Umbilical cord (tissue), 2 donors: Measurements from ENCODE around the gene JMY. TPM values are rescaled to one million over a fixed set of nuclear protein-coding genes. Genes with fewer than 3 reads are reported as not detected.

ENCODE experiments used
- DNase-seq: peaks from one replicate; pipeline ENCODE4 v3.0.0-alpha.2; 2015; ENCODE audit warnings: low spot score
- total RNA-seq: library from RNA; depleted of rRNA; stranded (reverse); fragments of >200 nt; gene quantifications from one replicate; pipeline ENCODE4 v1.2.3, GENCODE V29; 2014; ENCODE audit warnings: low replicate concordance; ENCODE audit not compliant: insufficient read depth

The JMY gene, protein sequence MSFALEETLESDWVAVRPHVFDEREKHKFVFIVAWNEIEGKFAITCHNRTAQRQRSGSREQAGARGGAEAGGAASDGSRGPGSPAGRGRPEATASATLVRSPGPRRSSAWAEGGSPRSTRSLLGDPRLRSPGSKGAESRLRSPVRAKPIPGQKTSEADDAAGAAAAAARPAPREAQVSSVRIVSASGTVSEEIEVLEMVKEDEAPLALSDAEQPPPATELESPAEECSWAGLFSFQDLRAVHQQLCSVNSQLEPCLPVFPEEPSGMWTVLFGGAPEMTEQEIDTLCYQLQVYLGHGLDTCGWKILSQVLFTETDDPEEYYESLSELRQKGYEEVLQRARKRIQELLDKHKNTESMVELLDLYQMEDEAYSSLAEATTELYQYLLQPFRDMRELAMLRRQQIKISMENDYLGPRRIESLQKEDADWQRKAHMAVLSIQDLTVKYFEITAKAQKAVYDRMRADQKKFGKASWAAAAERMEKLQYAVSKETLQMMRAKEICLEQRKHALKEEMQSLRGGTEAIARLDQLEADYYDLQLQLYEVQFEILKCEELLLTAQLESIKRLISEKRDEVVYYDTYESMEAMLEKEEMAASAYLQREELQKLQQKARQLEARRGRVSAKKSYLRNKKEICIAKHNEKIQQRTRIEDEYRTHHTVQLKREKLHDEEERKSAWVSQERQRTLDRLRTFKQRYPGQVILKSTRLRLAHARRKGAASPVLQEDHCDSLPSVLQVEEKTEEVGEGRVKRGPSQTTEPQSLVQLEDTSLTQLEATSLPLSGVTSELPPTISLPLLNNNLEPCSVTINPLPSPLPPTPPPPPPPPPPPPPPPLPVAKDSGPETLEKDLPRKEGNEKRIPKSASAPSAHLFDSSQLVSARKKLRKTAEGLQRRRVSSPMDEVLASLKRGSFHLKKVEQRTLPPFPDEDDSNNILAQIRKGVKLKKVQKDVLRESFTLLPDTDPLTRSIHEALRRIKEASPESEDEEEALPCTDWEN
- 19.7 TPM for total RNA-seq

DNA sequence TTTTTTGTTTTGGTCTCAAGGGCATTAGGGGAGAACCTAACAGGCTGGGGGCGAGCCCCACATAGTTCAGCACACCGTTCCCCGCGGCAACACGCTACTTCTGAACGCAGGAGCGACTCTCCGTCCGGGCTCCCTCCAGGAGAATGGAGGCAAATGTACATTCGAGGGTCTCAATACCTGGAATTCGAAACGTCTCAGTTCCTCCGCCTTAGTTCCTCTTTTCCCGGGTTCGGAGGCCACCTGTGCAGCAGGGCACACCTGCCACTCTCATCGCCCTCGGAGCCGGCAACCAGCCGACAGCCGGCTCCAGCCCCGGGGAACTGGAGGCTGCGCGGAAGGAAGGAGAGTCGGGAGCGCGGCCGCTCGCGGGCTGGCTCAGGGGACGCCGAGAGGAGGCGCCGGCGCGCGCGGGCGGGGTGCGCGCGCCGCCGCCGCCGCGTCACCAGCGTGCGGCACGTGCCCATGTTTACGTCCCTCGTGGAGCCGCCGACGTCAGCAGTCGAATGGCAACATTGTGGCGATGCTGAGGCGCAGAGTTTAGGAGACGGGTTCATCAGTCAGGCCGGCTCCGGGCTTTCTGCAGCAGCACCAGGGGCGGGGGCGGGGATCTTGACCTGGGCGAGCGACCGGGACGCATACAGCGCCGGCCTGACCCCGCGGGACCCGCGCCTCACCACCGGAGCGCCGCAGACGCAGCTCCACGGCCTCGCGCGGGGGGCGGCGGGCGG lies at the start of gene JMY:
Gene JMY, plus strand, starts transcription at position 498 of the 728 bp plus-strand sequence. CDS start 520 bp downstream, outside the sequence.
- peak; percentile 87 for DNase-seq

DNA sequence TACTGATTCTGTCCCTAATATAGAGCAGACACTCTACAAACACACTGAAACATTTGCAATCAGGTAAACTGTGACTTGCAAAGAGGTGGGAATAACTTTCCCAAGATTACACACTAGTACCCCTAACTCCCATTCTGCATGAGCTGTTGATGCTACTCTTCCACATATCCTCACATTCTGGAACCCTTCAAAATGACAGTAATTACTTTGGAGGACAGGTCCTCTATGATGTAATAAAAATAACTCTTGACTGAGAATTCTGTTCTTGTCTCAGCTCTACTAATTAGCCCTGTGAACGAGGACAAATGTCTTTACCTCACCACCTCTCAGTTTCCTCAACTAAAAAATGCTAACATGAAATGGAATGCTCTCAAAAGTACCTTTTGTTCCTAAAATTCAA lies 49.5 kb upstream of the JMY start:
- DNase-seq: no peak

DNA sequence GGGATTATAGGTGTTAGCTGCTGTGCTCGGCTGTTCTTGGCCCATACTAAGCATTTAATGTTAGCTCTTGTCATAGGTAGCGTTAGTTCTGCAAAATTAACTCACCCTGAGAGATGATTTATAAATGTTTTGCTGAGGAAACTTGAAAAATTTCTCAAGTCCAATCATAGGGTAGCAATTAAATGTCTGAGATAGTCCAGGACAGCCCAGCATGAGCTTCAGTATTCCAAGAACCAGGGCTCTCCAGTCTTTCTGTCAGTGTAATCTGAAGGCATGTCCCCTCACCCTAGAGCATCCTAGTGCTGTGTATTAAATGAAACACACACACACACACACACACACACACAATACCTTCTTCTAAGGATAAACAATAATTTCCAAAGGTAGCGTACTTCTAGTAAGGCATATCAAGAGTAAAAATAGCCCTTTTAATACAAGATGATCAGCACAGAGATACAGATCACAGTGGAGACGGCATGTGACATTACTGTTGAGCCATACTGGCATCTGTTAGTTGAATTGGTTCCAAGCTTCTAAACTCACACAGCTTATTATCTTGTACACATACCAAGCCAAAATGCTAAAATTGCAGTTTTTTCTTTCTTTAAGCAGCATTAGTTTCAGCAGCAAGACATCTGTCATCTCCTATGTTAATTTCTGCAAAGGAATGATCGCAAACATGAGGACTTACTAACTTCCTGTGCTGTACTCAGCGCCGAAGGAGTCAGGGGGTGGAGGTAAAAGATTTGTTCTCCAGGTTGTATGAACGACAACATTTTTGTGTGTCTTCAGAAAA lies 46.3 kb upstream of the JMY start:
- DNase-seq: peak; percentile 14

DNA sequence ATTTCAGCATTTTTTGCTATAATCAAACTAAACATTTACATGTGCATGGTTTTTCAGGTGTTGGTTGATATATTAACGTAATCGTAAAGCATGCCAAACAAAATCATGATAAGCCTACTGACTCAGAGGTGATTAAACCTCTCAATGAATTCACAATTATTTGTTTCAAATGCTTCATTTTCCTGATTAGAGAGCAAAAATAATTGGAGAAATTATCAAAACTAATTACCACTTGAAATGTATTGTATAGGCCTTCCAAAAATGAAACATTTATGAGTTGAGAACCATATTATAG lies 45.7 kb upstream of the JMY start:
- no peak for DNase-seq

DNA sequence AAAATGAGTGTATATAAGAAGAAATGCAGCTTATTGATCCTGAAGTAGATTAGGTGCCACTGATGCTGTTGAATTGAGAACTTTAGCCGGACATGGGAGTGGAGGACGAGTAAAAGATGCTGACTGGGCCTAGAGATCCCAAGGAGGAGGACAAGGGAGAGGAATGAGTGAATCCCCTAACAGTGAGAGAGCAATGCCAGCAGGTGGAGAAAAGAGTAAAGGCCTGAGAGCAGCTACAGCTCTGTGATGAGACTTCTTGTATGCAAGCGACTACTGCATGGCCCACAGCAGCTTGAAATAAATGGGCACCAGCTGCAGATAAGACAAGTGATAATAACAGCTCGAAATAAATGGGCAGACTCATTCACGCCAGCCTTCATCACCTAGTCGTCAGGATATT lies 44.5 kb upstream of the JMY start:
- no peak for DNase-seq

DNA sequence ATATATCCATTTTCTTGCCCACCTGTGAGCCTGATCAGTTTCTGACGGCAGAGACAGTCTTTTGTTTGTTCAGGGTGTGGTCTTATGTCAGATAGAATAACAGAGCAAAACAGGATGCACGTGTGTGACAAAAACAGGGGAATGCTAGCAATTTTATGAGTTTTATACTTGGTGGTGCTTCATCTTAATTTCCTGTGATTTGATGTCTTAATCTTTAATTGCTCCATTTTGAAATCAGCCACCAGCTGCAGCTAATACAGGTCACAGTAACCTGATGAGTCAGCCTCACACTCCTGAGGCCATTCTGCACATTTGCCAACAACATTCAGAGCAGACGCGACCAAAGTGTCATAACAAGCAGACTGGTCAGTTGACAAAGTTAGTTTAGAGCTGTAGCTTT lies 42.3 kb upstream of the JMY start:
- DNase-seq: no peak

DNA sequence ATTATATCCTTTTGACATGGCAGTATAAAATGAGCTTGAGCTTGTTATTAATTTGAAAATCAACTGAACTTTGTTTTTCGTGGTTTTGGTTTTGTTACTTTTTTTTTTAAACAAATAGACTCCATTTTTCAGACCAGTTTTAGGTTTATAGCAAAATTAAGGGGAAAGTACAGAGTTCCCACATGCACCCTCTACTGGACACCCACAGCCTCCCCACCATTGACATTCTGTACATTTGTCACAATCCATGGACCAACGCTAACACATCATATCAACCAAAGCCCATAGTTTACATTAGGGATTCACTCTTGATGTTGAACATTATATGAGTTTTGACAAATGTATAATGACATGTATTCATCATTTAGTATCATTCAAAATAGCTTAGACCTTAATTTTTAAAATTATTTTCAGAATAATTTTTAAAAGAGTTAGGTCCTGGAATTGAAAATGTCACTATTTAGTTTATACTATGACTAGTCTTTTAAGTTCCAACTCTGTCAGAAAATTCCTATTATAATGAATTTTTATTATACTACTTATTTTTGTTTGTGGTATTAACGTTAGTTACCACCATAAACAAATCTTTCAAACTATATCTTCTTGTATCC lies 35.3 kb upstream of the JMY start:
- DNase-seq: no peak

DNA sequence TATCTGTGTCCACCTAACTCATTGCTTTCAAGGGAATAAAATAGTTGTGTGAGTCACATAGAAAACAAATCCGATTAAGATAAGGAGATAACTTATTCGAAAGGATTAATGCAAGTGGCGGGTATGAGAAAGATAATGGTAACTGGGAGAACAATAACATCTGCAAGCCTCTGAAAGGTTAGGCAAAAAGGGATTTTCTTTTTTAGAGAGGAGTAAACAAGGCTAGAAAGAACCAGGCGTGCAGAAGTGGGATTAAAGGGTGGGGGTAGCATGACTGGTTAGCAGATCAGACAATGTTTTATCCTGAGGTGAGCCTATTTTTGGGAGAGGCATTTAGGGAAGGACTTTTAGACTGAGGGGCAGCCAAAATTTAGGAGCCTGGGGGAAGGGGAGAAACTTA lies 34.7 kb upstream of the JMY start:
- DNase-seq: no peak

DNA sequence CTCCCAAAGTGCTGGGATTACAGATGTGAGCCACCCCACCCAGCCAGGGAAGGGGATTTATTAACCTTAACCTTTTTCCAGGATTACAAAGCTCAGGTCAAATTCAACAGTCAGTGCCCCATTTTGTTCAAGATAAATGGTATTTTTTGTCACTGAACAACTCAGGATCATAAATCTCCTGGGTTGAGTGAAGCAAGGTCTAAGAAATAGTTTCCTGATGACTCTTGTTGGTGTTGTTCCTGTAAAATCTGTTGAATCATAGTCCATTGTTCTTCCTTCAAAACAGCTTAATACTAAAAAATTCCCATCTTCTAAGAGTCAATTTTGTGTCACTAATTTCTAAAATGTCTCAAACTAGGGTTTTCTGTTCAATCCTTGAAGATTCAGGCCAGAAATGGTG lies 33.9 kb upstream of the JMY start:
- DNase-seq: no peak

DNA sequence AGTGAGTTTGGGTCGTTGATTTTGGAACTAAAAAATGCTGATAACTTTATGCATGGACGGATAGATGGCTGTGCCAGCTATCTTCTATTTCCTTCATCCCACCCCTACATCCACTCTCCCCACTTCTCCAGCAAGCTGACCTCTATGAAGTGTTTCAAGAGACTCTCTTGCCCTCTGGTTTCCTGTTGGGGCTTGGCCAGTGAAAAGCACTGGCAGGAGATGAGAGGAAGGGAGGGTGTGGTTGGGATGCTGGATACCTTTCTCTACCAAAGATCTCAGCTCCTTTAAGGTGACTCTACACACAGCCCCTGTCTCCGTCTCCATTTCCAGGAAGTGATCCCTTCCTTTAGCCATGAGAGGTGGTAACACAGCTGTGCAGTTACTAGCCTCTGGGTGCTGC lies 30.0 kb upstream of the JMY start:
- no peak for DNase-seq

DNA sequence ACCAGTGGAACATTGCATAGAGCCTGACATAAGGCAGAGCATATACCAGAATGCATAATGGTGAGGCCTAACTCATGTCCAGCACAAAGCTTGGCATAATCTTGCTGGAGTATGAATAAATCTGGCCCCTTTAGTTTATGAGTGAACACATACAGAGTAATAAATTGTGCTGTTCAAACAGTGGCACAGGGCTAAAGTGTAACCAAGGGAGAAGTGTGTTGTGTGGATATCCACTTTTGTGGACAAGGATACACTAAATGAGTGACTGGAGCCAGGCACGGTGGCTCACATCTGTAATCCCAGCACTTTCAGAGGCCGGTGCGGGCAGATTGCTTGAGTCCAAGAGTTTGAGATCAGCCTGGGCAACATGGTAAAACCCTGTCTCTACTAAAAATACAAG lies 29.4 kb upstream of the JMY start:
- DNase-seq: no peak

DNA sequence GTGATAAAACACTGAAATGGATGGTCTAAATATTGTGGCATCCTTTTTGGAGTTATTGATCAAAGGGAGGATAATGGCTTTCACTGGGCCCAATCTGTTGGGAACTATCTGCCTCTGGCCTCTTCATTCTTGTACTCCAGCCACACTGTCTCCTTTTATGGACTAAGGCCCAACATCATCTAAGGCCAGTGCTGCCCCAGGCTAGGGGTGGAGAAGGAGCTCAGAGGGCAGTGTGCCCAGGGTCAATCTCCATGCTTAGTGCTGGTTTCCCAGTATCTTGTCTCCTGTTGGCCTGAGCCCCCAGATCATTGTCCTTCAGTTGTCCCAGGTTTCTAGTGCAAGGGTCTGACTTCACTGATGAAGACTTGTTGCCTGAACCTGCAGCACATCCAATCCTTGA lies 26.4 kb upstream of the JMY start:
- no peak for DNase-seq

DNA sequence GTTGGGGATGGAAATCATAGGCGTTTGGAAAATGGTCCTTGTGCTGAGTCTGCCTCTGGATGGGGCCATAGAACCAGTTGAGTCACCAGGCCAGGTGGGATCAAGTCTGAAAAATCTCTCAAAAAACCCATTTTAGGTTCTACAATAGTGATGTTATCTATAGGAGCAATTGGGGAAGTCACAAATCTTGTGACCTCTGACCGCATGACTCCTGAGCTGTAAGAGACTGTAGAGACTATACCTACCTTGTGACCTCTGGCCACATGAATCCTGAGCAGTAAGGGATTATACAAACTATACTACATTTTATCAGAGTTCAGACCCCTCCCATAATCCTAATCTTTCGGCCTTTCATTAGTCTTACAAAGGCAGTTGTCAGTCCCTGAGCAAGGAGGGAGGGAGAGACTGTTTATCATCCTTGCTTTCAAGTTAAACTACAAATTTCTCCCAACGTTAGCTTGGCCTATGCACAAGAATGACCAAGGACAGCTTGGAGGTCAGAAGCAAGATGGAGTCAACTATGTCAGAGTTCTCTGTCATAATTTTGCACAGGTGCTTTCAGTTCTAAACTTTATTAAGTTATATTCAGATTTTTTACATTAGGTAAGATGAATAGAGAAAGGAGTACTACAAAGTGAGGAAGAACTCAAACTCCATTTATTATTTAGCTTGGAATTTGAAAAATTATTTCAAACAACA lies 11.5 kb upstream of the JMY start:
- no peak for DNase-seq

DNA sequence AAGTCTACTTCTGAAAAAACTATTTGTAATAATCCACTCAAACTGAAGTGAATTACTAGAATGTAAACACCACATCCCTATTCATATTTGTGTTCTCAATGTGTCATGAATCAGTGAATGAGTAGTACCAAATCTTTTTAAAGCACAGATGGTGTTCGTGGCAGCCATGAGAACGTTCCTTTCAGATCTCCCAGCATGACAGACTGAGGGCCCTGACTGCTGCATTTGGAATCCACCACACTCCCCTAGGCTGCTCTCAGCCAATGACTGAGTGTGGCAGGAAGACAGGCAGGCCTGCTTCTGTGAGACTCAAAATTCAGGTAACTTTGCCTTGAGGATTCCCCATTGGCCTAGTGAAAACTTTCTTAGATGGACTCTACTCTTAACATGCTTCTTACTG lies 10.9 kb upstream of the JMY start:
- DNase-seq: no peak

DNA sequence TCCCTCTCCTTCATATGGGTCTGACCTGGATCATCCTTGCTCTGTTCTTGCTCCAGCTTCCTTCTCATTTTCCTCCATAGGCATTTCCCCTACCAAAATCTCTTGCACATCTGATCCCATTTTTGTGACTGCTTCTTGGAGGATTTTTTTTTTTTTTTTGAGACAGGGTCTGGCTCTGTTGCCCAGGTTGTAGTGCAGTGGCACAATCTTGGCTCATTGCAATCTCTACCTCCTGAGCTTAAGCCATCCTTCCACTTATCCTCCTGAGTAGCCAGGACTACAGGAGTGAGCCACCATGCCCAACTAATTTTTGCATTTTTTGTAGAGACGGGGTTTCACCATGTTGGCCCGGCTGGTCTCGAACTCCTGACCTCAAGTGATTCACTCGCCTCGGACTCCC lies 10.5 kb upstream of the JMY start:
- DNase-seq: no peak

DNA sequence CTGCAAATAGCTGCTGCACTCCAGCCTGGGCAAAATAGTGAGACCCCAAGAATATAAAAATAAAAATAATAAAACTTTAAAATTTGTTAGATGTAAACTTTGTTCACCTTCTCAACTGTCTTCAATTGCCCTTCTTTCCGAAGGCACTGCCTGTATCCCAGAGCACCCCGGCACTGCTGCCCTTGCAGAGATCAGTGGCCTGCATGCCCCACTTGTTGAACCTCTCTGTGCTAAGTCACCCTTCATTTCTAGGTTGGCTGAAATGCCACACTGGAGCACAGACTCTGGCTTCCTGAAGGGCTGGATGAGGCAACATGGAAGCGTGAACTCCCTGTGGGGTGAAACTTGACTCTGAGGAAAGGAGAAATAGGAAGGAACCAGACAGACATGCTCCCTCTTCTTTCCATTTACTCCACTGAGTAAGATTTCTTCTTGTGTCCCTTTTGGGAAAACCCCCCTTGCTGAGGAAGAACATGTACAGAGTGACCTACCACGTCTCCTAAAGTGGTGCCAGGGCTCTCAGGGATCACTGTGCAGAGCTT lies 8.4 kb upstream of the JMY start:
- DNase-seq: no peak

DNA sequence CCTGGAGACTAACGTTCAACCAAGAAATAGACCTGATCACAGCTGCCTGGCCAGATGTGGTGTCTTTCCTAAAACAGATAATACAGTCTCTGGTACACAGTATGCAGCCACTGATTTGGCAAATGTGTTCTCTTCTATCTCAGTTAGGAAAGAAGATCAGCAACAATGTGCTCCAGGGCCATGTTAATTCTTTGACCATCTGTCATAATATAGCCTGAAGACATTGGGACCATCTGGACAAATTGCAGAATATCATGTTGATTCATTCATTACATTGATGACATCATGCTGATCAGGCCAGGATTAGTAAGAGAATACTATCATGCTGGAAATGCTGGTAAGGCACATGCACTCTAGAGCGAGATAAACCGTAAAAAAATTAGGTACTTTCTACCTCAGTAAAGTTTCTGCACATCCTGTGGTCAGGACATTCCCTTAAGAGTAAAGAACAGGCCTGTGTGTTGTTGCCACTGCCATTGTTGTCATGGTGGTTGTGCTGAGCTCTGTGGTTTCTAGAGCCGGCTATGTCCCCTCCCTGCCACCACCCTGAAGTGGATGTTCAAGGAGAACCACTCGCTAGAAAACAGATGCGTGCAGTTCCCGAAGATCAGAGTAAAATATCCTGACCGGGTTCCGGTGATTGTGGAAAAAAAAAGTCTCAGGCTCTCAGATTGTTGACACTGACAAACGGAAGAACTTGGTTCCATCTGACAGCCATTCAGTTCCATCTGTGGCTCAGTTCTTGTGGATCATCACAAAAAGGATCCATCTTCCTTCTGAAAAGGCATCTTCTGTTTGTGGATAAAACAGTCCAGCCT lies 6.4 kb upstream of the JMY start:
- no peak for DNase-seq

DNA sequence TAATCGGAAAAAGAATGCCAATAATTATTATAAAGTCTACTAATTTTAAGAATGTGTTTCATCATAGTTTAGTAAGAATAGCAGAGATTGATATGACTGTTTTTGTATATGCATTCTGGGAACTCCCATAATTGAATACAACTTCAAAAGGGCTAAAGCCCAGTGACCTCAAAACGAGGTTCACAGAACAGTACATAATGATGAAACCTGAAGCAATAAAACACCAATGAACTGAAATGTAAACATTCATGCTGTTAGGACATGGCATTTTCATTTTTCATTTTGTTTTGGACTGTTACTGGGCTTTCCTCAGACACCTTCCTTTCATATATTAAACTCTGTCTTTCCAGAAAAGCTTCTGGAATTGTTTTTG lies 684 bp upstream of the JMY start:
- DNase-seq: no peak

DNA sequence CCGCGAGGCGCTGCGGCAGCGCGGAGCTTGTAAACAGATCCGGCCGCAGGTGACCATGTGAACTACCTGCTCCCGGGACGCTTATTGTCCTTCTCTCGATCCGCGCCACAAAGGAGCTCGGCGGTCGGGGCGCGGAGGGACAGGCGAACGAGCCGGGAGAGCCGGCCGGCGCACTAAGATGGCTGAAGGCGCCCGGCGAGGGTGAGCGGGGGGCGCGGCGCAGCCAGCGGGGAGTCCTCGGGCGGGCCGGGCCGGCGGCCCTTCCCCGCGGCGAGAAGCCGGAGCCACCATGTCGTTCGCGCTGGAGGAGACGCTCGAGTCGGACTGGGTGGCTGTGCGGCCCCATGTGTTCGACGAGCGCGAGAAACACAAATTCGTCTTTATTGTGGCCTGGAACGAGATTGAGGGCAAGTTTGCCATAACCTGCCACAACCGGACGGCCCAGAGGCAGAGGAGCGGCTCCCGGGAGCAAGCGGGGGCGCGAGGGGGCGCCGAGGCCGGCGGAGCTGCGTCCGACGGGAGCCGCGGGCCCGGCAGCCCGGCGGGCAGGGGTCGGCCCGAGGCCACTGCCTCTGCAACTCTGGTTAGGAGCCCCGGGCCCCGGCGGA lies 535 bp downstream of the JMY start:
- peak; percentile 15 for DNase-seq
